Measurements from ENCODE around the gene CTSD.
"Not testable (repeated sequence)": the region's sequence is repeated elsewhere in the genome, so short reads cannot be mapped to it uniquely, and the experiment has no call there.

CTSD gene

DNA sequence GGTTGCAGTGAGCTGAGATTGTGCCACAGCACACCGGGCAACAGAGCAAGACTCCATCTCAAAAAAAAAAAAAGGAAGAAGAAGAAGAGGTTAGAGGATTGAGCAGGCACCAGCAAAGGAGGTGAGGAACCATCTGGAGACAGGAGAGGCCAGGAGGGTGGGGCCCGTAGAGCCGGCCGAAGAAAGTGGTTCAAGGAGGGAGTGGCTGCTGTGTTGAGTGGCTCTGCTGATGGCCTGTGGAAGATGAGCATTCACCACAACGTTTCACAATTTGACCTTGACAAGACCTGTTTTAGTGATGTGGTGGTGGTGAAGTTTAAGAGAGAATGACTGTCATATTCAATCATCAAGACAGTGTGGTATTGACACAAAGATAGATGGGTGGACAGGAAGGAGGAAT, 6.8 kb upstream of the CTSD start:
- no peak for DNase-seq

DNA sequence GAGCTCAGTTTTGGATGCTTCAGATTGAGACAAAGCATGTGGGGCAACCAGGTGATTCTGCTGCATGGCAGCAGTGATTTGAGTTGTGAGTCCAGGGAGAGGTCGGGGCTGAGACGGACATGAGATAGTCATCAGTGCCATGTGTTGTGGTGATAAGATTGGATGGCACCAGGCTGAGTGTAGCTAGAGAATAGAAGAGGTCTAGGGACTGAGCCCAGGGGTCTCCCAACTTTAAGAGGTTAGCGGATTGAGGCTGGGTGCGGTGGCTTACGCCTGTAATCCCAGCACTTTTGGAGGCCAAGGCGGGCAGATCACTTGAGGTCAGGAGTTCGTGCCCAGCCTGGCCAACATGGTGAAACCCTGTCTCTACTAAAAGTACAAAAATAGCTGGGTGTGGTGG, 6.3 kb upstream of the CTSD start:
- DNase-seq = no peak

DNA sequence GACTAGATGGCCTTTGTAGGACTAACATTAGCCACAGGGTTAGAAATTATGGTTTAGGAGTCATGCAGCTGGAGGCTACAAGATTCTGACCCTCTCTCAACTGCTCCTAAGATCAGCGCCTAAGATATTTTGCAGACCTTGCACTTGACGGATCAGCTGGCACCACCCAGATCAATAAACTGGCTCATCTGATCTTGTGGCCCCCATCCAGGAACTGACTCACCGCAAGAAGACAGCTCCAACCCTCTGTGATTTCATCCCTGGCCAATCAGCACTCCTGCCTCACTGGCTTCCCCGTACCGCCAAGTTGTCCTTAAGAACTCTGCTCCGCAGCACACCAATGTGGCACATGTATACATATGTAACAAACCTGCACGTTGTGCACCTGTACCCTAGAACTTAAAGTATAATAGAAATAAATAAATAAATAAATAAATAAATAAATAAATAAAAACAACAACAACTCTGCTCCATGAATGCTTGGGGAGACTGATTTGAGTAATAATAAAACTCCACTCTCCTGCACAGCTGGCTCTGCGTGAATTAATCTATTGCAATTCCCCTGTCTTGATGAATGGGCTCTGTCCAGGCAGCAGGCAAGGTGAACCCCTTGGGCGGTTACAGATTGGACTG, 5.7 kb upstream of the CTSD start:
- not testable (repeated sequence) for DNase-seq

DNA sequence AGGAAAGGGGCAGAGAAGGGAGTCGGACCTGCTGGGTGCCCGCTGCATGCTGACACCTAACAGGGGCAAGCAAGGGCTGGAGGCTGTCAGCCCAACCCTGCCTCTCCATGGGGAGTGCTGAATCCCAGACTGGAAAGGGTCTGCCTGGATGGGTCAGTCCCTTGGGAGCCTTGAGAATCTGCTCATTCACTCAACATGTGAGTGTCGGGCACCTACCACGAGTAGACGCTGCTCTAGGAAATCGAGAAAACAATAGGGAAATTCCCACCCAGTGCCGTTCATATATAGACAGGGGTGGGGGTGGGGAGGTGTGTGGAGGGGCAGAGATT, 4.4 kb upstream of the CTSD start:
- no peak for DNase-seq

DNA sequence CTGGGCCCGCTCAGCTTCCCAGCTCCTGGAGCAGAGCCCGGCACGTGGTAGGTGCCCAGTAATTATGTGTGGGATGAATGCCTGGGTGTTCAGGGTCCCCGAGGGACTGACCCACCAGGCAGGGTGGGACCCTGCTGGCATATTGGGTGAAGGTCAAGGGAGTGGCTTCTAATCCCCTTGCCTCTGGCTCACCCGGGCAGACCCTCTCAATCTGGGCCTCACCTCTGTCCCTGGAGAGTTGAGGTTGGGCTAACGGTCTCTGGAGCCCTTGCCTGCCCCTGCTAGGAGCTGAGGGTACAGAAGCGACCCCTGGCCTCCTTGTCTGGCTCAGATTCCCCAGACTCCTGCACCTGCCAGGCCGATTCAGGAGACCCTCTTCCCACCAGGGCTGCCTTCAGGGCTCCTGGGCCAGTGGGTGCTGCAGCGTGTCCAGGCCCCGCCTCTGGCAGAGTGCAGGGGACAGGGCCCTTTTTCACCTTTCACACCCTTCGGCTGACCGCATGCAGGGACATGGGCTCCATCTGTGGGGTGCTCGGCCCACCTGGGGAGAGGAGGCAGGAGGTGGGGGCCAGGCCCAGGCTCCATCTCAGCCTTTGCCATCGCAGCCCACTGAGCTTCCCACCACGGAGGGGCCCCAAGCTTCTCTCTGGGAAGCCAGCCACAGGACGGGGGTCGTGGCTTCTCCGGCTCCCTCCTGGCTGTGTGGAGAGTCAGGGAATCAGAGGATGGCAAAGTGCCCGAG, 3.8 kb upstream of the CTSD start:
- no peak for DNase-seq

DNA sequence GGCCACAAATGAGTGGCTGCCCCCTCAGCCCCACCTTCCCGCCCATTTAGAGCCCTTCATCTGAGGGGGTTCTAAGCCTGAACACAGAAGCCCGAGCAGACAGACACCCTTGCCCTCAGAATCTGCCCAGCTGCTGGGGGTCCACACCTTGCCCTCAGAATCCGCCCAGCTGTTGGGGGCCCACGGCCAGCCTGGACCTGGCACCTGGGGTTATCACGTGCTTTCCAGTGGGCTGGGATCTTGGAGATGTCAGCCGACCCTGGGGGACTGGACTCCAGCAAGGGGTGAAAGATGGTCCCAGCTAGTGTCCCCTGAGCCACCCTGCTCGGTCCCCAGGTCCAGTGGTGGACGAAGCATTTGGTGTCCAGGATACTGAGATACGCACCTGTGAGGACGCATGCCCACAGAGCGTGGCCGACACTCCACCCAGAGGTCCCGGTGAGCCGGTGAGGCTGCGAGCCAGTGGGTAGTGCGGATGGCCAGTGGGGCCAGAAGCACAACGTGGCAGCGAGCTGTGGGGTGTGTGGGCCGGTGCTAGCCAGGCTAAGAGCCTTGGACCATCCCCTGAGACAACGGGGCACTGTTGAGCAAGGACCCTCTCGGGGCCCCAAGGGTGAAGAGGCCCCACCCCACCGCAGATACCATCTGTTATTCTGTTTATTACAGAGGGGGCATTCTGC, 3.1 kb upstream of the CTSD start:
- DNase-seq = no peak

DNA sequence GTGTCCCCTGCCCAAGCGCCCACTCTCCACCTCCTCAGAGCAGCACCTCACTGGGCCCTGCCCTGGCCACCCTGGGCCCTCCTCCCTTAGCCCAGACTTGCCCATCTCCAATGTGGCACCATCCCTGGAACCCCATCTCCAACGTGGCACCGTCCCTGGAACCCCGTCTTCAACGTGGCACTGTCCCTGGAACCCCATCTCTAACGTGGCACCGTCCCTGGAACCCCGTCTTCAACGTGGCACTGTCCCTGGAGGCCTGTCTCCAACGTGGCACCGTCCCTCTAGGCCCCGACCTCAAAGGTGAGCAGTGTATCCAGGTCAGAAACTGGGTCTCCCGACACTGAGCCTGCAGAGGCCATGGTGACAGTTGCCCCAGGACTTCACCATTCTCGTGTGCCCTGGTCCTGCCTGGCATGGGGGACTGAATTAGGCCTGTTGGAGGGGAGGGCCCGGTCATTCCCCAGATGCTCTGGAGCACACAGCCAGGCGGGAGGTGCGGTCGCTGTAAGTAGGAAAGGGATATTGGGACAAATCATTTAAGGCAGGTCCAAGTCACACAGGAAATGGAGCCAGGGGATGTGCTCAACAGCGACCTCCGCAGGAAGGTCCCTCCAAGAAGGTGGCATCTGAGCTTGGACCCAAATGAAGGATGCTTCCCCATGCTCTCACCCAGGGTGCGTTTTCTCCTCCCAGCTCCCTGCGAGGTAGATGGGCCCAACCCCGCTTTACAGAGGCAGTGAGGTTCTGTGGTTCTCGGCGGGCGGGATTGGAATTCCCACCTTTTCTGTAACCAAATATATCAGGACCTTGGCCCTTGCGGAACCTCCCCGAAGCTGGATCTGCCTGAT, 2.4 kb upstream of the CTSD start:
- no peak for DNase-seq

DNA sequence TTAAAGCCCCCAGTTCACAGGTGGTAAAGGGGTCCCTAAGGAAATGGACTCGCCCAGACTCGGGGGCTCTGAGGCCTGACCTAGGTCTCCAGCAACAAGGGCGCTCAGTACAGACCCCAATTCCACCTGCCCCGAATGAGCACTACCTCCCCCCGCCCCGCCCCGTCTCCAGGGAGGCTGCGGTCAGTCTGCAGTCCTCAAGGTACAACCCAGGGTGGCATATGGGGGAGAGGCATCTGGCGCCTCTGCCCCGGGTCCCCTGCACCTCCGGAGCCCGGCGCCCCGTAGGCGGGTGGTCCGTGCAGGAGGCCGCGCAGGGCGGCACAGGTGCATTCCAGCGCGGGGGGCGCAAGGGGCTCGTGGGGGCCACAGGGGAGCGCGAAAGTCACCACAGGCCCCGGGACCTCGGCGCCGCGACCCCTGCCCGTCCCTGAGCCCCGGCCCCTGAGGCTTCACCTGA, 361 bp downstream of the CTSD start:
- DNase-seq = no peak

DNA sequence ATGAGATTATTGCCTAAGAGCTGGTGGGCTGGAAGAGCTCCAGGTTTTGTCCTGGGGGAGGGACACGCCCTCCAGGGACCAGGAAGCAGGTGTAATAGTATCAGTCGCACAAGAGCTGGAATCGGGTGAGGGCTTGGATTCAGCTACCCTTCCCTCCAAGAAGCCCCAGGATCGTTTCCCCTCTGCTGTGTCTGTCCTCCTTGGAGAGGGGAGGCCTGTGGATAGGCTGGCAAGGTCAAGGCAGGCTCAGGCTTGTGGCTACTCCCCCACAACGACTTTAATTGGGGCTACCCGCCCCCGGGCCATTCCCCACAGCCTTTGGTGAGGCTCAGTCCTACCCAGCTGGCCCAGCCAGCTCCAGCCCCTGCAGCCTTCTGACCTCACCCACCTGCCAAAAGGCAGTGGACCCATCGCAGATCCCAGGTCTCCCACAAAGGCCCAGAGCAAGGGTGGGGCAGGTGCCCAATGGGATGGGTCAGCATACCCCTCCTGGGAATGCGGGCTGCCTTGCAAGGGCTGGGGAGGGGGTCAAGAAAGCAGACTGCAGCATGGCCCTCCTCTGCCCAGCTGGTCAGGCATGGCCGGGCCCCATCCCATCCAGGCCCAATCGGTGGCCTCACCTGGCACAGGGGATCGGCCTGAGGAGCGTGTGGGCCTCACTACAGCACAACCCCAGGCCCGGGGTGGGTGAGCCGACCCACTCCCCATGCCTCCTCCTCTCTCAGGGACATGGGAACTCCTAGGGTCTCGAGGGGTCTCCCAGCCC, 1.0 kb downstream of the CTSD start:
- no peak for DNase-seq

DNA sequence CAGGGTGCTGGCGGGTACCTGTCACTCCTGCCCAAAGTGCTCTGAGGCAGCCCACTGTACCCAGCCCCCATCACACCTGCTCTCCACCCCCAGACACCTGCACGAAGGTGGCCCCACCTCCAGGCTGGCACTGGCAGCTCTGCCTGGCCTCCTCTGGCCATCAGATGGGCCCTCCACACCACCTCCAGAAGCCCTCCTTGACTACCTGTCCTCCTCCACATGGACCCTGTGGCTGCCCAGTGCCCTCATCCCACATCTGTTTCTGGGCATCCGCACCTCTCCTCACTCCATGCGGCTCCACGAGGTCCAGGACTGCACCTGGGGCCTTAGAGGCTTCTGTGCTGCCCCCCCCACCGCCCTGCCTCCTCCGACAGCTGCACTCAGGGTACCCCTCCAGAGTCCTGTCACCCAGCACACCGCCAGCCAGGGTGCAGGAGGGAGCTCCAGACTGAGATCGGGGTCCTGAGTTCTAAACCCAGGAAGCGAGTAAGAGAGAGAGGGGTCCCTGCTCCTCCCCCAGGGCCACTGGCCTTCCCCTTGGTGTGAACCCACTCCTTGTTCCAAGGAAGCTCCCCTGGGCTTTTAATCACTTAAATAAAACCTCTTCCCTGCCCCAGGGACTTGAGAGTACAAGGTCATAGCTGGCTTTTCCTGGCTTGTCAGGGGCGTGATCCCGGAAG, 1.7 kb downstream of the CTSD start:
- DNase-seq = no peak

DNA sequence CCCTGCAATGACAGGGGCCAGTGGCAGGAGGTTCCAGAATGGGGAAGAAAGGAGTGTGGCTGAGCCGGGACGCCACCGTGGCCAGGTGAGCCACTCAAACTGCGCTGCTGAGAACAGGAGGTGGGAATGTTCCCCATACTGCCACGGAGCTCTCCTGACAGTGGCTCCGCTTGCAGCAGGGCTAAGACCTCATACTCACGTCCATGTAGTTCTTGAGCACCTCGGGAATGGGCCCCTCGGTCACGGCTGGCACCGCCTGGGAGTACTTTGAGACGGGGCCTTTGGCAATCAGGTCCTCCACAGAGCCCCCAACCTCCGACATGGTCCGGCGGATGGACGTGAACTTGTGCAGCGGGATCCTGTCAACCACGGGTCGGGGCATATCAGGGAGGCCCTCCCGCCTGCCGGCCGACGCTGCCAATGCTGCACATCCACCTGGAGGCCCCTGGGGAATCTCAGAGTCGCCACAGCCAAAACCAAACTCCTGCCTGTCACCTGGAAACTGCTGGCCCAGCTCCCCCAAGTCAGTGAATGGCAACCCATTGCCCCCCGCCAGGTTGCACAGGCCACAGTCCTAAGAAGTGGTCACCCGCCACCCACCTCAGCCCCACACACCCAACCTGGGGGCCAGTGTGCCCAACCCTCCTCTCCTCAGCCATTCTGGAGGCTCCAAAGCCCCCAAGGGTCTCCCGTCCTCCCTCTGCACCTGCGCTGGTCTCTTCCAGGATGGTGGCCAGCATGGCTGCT, 2.4 kb downstream of the CTSD start:
- DNase-seq = no peak

DNA sequence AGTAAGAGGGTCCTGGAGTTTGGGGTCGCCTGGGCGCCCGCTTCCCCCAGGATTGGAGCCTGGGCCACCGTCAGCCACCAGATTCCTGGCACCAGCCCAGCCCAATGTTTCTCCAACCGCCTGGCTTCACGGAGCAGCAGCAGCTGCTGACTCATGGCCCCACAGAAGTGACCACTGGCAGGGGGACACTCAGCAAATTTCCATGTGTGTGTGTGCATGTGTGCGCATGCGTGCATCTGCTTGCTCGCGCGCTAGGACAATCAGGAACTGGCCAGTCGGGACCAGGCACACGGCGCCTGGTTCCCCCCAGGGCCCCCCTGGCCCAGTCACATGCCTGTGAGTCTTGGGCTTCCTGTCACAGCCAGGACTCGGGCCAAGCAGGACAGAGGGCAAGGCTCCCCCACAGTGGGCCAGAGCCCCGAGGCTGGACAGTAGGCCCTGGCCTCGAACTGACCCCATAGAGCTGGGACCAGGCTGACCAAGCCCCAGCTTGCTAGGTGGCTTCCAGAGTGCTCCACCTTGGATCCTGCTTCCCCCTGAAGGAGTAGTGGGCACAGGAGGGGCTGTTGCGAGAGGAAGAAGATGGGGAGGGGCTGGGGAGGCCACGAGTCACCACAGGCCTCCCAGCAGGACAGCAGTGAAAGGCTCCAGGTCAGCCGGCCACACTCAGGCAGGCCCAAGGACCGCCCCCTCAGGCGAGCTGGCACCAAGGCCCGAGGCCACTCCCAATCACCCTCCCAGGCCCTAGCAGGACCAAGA, 3.2 kb downstream of the CTSD start:
- peak in 52 of 56 donors; percentile 38 to 92 (median 74) for DNase-seq

DNA sequence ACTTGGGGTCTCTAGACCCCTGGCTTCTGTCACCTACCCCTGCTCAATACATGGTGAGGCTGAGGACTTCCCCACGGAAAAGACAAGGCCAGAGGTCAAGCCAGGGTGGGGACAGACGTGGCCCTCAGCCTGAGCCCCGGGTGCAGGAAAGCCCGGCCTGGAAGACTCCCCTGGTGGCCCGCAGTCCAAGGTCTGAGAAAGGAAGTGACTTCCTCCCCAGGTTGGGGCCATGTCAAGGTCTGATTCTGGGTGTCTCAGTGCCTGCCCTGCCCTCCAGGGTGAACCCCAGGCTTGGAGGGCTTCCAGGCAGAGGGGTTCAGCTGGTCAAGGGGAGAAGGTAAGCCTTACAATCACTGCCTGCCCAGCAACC, 3.9 kb downstream of the CTSD start:
- DNase-seq = no peak

DNA sequence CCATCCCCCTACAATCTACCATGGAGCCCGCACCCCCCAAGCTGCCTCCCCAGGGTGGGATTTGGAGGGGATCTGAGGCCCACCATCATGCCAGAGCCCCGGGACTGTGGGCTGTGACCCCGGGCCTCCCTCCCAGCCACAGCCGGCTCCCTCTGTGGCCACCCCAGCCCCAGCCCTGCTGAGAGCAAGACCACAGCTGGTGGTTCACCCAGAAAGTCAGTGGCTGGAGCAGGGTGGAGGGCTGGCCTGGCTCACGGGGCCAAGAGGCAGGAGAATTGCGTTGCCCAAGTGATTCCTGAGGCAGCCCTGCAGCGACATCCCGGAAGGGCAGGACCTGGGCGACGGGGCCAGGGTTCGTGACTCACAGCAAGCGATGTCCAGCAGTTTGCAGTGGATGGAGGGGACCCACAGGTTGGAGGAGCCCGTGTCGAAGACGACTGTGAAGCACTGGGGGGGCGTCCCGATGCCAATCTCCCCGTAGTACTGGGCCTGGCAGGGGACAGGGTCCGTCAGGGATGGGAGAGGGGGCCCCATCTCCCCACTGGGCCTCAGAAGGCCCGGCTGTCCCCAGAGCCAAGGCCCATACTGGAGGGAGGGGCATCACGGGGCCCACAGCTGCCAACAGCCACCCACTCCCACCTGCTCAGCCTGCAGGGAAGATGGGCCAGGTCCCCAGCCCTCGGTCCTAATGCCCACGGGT, 4.4 kb downstream of the CTSD start:
- no peak for DNase-seq

DNA sequence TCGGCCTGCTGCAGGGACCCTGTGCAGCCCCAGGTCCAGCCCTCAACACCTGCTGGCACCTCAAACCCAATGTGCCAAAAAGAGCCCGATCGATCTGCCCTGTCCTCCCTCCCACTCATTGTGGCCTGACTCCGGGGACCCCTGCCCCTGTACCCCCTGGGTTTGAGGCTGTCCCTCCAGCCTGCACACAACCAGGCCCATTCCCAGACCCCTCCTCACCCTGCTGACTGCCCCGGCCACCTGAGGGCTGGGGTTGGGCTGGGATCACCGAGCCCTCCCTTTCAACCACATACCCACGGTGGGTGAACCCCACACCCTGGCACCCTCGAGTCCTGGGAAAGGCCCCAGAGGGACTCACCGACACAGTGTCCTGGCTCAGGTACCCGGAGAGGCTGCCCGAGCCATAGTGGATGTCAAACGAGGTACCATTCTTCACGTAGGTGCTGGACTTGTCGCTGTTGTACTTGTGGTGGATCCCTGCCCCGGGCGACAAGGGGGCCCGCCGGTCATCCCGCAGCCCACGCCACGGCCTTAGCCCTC, 5.0 kb downstream of the CTSD start:
- no peak for DNase-seq

DNA sequence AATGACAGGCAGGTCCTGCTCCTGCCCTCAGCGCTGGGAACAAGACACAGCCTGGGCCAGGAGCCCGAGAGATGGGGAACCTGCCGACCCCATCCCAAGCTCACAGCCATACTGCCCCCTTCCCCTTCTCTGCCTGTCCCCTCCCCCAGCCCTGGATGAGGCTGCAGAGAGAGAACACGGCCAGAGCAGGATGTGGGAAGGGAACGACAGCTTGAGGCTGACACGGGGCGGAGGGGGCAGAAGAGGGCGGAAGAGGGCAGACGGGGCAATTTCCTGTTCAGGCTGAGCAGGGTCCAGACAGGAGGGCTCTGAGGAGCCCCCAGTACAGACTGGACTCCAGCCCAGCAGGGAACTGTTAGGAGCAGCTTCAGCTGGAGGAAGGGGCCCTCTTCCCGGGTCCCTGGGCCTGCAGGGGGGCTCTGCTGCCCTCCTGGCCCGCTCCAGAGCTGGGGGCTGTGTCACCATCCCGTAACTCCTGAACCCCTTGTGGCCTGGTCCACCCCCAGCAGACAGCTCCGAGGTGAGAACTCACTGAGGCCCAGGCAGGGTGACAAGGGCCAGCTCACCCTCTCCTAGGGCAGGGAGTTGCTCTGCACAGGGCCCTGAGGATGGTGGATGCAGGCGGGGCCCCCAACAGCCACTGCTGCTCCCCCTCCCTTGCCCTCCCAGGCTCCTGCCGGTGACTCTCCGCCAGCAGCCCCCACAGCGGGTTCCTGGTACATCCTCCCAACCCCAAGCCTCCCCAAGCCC, 5.7 kb downstream of the CTSD start:
- peak in 2 of 56 donors; percentile 35 to 41 for DNase-seq
